GM12878 (cell line): ENCODE measurements around the gene GALNS. TPM values are rescaled to one million over a fixed set of nuclear protein-coding genes. Genes with fewer than 3 reads are reported as not detected.

Experiments
- ATAC-seq: fragments of 200-7000 bp; cut with Tn5 transposase; 3 replicates; pipeline ENCODE4 v1.9.1; 2020; ENCODE audit warnings: mild to moderate bottlenecking, moderate library complexity
- BruUV-seq: library from RNA; stranded (reverse); fragments of 400-500 nt; replicated peaks from 2 replicates; lab custom pipeline; 2021; lab: Mats Ljungman, UMichigan
- CTCF ChIA-PET: fragments of 300-600 bp; sonication (Branson Sonifier 250); formaldehyde crosslinking; extraction: SDS; loops from one replicate; lab custom pipeline; 2021; ENCODE audit warnings: inconsistent platforms; lab: Yijun Ruan, JAX
- POLR2A ChIA-PET: fragments of 350-600 bp; formaldehyde crosslinking; extraction: SDS; loops from one replicate; lab custom pipeline; 2021; ENCODE audit warnings: inconsistent platforms; lab: Charles Lee
- RAD21 ChIA-PET: fragments of 300-600 bp; sonication (Branson Sonifier 250); formaldehyde crosslinking; loops from one replicate; lab custom pipeline; 2023; ENCODE audit warnings: antibody characterized with exemption; ENCODE audit not compliant: unreplicated experiment; lab: Charles Lee
- SMC1A ChIA-PET: fragments of 300-600 bp; sonication (Branson Sonifier 250); formaldehyde crosslinking; loops from one replicate; lab custom pipeline; 2023; ENCODE audit not compliant: unreplicated experiment, uncharacterized antibody; lab: Charles Lee
- DNase-seq: peaks from one replicate; pipeline ENCODE4 v3.0.0-alpha.2; 2011; ENCODE audit warnings: low read depth, low spot score
- FAIRE-seq: peaks from 3 replicates; lab custom pipeline; 2011; peaks lifted over from hg19 to GRCh38; lab: Jason Lieb, UNC
- H2AFZ ChIP-seq: 2 replicates; pipeline ENCODE4 v1.6.0; 2011; ENCODE audit warnings: low read depth, low read length, control low read depth; ENCODE audit not compliant: control insufficient read depth
- H3K27ac ChIP-seq: 2 replicates; pipeline ENCODE4 v1.5.1; 2011; ENCODE audit warnings: control low read depth; ENCODE audit not compliant: control insufficient read depth, insufficient read depth
- H3K27me3 ChIP-seq, 2 experiments: replicated peaks in 1 of 2; 2 replicates each; pipeline versions ENCODE4 v1.6.0 to v1.6.1; 2011; ENCODE audit warnings: low read length in 1 of 2; ENCODE audit not compliant: control insufficient read depth in 2 of 2, insufficient read depth in 2 of 2
- H3K36me3 ChIP-seq, 2 experiments: 2 replicates each; pipeline ENCODE4 v1.5.1; 2011; ENCODE audit warnings: low read length in 1 of 2; ENCODE audit not compliant: control insufficient read depth in 2 of 2, insufficient read depth in 2 of 2
- H3K4me1 ChIP-seq: 2 replicates; pipeline ENCODE4 v1.6.1; 2011; ENCODE audit warnings: mild to moderate bottlenecking, low read length, moderate library complexity, mixed read lengths; ENCODE audit not compliant: control insufficient read depth, insufficient read depth
- H3K4me2 ChIP-seq: 2 replicates; pipeline ENCODE4 v1.6.0; 2011; ENCODE audit warnings: control low read depth; ENCODE audit not compliant: control insufficient read depth, insufficient read depth
- H3K4me3 ChIP-seq: fragments of 200-600 bp; sonication (generic); 2 replicates; pipeline ENCODE4 v1.5.1; 2016
- H3K79me2 ChIP-seq: 2 replicates; pipeline ENCODE4 v1.6.0; 2011; ENCODE audit warnings: low read length; ENCODE audit not compliant: control insufficient read depth, insufficient read depth
- H3K9ac ChIP-seq: 2 replicates; pipeline ENCODE4 v1.8.0; 2011; ENCODE audit warnings: low read length, control low read depth, mixed read lengths; ENCODE audit not compliant: control insufficient read depth, insufficient read depth
- H3K9me3 ChIP-seq: replicated peaks from 3 replicates; pipeline ENCODE4 v1.5.1; 2011; ENCODE audit warnings: mild to moderate bottlenecking, low read length; ENCODE audit not compliant: control insufficient read depth, insufficient read depth
- H4K20me1 ChIP-seq: 2 replicates; pipeline ENCODE4 v1.6.0; 2011; ENCODE audit not compliant: control insufficient read depth, insufficient read depth
- CEBPB ChIP-seq, 2 experiments: fragments of 150-350 bp in 1 of 2; IDR thresholded peaks; 2 replicates each; pipeline ENCODE4 v1.6.1; 2012 to 2014; ENCODE audit warnings: low read depth in 2 of 2, low read length in 2 of 2, borderline replicate concordance in 1 of 2, inconsistent platforms in 1 of 2
- EED ChIP-seq: sonication (generic); IDR thresholded peaks from 2 replicates; pipeline ENCODE4 v1.6.1; 2016; ENCODE audit warnings: antibody characterized with exemption, low read depth
- ESRRA ChIP-seq: IDR thresholded peaks from 2 replicates; pipeline ENCODE4 v1.6.1; 2012; ENCODE audit warnings: mild to moderate bottlenecking, low read length, improper control_type of control experiment
- HDAC6 ChIP-seq: fragments of 200-600 bp; sonication (generic); IDR thresholded peaks from one replicate; pipeline ENCODE4 v1.8.0; 2017; ENCODE audit warnings: antibody characterized with exemption; ENCODE audit not compliant: unreplicated experiment
- MEF2A ChIP-seq: IDR thresholded peaks from 2 replicates; pipeline ENCODE4 v1.6.1; 2011; ENCODE audit warnings: low read depth, mild to moderate bottlenecking, low read length, moderate library complexity; ENCODE audit not compliant: insufficient read depth
- MYB ChIP-seq: fragments of 150-350 bp; IDR thresholded peaks from 2 replicates; pipeline ENCODE4 v1.6.1; 2014; ENCODE audit warnings: mild to moderate bottlenecking, low read depth, low read length, borderline replicate concordance
- NBN ChIP-seq: fragments of 450-650 bp; IDR thresholded peaks from 2 replicates; pipeline ENCODE4 v1.6.1; 2016
- RUNX3 ChIP-seq: IDR thresholded peaks from 2 replicates; pipeline ENCODE4 v1.6.1; 2012; ENCODE audit warnings: low read length, inconsistent platforms
- SIX5 ChIP-seq: IDR thresholded peaks from 2 replicates; pipeline ENCODE4 v1.6.1; 2011; ENCODE audit warnings: mild to moderate bottlenecking, low read depth, low read length, moderate library complexity; ENCODE audit not compliant: severe bottlenecking
- SREBF1 ChIP-seq: IDR thresholded peaks from 2 replicates; pipeline ENCODE4 v1.6.1; 2012; ENCODE audit warnings: mild to moderate bottlenecking, low read length
- TBL1XR1 ChIP-seq: IDR thresholded peaks from 2 replicates; pipeline ENCODE4 v1.6.1; 2012; ENCODE audit warnings: low read depth, low read length, improper control_type of control experiment
- ZNF24 ChIP-seq: fragments of 450-650 bp; IDR thresholded peaks from 2 replicates; pipeline ENCODE4 v1.6.1; 2017; ENCODE audit warnings: antibody characterized with exemption, mild to moderate bottlenecking
- WGBS: methylation state at CpG from one replicate; pipeline ENCODE4 v1.1.6; 2016; ENCODE audit warnings: low lambda C conversion rate; ENCODE audit not compliant: insufficient replicate concordance, insufficient coverage; ENCODE audit errors: missing lambda C conversion rate; 5-methylcytosine and 5-hydroxymethylcytosine counted together
- in situ Hi-C: fragments of 300-500 bp; cut with MboI; formaldehyde crosslinking; loops from 9 replicates; pipeline ENCODE4 v1.14.3; 2018; ENCODE audit warnings: mixed read lengths
- intact Hi-C: fragments of 100-400 bp; cut with micrococcal nuclease; formaldehyde crosslinking; loops from one replicate; pipeline ENCODE4 v1.14.2; 2022; ENCODE audit not compliant: unreplicated experiment
- polyA plus RNA-seq, 11 experiments: library from polyadenylated mRNA; depleted of rRNA in 4 of 11; unstranded in 6 of 11; stranded (reverse) in 5 of 11; fragments of >200 nt; fragmentation: Nextera tagmentation in 4 of 11; fragmentation: Illumina TruSeq in 1 of 11; extraction: Ambion mirVana in 4 of 11; extraction: Trizol in 1 of 11; gene quantifications; 1 replicate in 1 of 11; 2 replicates in 10 of 11; pipeline versions ENCODE4 v1.2.1 to v1.2.3, GENCODE V29; 2011 to 2016; ENCODE audit warnings: inconsistent platforms in 2 of 11, missing spikeins in 2 of 11, low read depth in 1 of 11
- total RNA-seq, 4 experiments: library from RNA; depleted of rRNA in 3 of 4; stranded (reverse); fragments of >200 nt in 3 of 4; fragmentation: Illumina TruSeq in 1 of 4; extraction: Trizol in 1 of 4; gene quantifications; 2 replicates each; pipeline versions ENCODE4 v1.2.1 to v1.2.3, GENCODE V29; 2013 to 2021
- TF ChIP-seq, protein P1 (sequence below): IDR thresholded peaks from 2 replicates; pipeline ENCODE4 v1.6.1; 2011; ENCODE audit warnings: mild to moderate bottlenecking, low read depth, low read length, moderate library complexity; ENCODE audit not compliant: insufficient replicate concordance
- TF ChIP-seq, protein P2 (sequence below): fragments of 450-650 bp; IDR thresholded peaks from 2 replicates; pipeline ENCODE4 v1.6.1; 2017; ENCODE audit warnings: borderline replicate concordance
- TF ChIP-seq, protein P3 (sequence below), 3 experiments: IDR thresholded peaks in 2 of 3; conservative IDR thresholded peaks in 1 of 3; 2 replicates each; pipeline ENCODE4 v1.5.1; 2011; ENCODE audit warnings: low read depth in 3 of 3, low read length in 3 of 3, mild to moderate bottlenecking in 3 of 3, control low read depth in 2 of 3, moderate library complexity in 2 of 3, inconsistent platforms in 1 of 3, mixed read lengths in 1 of 3; ENCODE audit not compliant: control insufficient read depth in 2 of 3, insufficient read depth in 1 of 3; ENCODE audit errors: extremely low read depth in 1 of 3
- TF ChIP-seq, protein P4 (sequence below): IDR thresholded peaks from 2 replicates; pipeline ENCODE4 v1.6.1; 2012; ENCODE audit warnings: low read depth, low read length, improper control_type of control experiment

The GALNS gene
- total and polyA plus RNA-seq, 10 of the 15 experiments (the other 5 are each of a cell fraction or from before 2014, with no cell fraction given): 0.37 to 12.4 (median 5.3) TPM

DNA sequence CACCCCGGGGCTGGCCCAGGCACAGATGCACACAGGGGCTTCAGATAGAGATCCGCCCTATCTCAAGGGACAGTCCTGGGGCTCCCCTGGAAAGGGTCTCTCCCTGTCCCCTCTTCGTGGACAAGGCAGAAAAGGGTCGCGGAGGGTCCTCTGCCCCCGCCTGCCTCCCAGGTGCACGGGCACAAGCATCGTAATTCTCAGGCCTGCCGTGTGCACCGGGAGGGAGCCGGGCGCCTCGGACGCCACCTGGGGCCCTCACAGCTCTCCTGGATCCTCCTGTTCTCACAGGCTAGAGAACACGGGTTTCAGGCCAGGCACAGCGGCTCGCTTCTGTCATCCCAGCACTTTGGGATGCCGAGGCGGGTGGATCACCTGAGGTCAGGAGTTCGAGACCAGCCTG, 21.6 kb upstream of the GALNS start:
- no peaks in the 10 kb centered on the region for H3K27me3 ChIP-seq
- FAIRE-seq: no peak
- no peak for ATAC-seq
- ChIA-PET RAD21 (no interaction called here), SMC1A (interaction anchor here (1.3 kb wide), 1 partner anchor 225 kb away, joined by 3 read pairs; no protein-coding TSS in a partner anchor), CTCF (no interaction called here), POLR2A (no interaction called here)
- H3K9me3 ChIP-seq: no peaks in the 10 kb centered on the region
- H4K20me1 ChIP-seq: no peaks in the 10 kb centered on the region
- no peak overlapping the region for H2AFZ ChIP-seq
- WGBS: 94% methylated on average over 20 of the region's 20 CpGs
- no peak overlapping the region for H3K27ac ChIP-seq
- no peak for DNase-seq
- H3K9ac ChIP-seq: no peak overlapping the region
- H3K79me2 ChIP-seq: no peaks in the 10 kb centered on the region
- no TSS peak for BruUV-seq
- H3K4me2 ChIP-seq: no peak overlapping the region
- H3K4me1 ChIP-seq: no peaks in the 10 kb centered on the region
- H3K4me3 ChIP-seq: no peak overlapping the region
- intact Hi-C loops: no loop called here
- no peak for TF ChIP-seq ZNF24
- no peak for TF ChIP-seq TBL1XR1
- TF ChIP-seq CEBPB (IDR thresholded peaks at IDR 0.05; ENCODE audit: borderline replicate concordance in 1 of 2, low read depth in 2 of 2, low read length in 2 of 2): no peak
- TF ChIP-seq MEF2A: no peak
- TF ChIP-seq NBN: no peak
- TF ChIP-seq, protein P1, sequence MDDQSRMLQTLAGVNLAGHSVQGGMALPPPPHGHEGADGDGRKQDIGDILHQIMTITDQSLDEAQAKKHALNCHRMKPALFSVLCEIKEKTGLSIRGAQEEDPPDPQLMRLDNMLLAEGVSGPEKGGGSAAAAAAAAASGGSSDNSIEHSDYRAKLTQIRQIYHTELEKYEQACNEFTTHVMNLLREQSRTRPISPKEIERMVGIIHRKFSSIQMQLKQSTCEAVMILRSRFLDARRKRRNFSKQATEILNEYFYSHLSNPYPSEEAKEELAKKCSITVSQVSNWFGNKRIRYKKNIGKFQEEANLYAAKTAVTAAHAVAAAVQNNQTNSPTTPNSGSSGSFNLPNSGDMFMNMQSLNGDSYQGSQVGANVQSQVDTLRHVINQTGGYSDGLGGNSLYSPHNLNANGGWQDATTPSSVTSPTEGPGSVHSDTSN: no peak
- TF ChIP-seq SIX5: no peak
- no peak for TF ChIP-seq EED
- TF ChIP-seq, protein P2, sequence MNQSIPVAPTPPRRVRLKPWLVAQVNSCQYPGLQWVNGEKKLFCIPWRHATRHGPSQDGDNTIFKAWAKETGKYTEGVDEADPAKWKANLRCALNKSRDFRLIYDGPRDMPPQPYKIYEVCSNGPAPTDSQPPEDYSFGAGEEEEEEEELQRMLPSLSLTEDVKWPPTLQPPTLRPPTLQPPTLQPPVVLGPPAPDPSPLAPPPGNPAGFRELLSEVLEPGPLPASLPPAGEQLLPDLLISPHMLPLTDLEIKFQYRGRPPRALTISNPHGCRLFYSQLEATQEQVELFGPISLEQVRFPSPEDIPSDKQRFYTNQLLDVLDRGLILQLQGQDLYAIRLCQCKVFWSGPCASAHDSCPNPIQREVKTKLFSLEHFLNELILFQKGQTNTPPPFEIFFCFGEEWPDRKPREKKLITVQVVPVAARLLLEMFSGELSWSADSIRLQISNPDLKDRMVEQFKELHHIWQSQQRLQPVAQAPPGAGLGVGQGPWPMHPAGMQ: no peak
- TF ChIP-seq, protein P3, sequence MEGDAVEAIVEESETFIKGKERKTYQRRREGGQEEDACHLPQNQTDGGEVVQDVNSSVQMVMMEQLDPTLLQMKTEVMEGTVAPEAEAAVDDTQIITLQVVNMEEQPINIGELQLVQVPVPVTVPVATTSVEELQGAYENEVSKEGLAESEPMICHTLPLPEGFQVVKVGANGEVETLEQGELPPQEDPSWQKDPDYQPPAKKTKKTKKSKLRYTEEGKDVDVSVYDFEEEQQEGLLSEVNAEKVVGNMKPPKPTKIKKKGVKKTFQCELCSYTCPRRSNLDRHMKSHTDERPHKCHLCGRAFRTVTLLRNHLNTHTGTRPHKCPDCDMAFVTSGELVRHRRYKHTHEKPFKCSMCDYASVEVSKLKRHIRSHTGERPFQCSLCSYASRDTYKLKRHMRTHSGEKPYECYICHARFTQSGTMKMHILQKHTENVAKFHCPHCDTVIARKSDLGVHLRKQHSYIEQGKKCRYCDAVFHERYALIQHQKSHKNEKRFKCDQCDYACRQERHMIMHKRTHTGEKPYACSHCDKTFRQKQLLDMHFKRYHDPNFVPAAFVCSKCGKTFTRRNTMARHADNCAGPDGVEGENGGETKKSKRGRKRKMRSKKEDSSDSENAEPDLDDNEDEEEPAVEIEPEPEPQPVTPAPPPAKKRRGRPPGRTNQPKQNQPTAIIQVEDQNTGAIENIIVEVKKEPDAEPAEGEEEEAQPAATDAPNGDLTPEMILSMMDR (IDR thresholded peaks at IDR 0.05 in 2 of 3, conservative IDR thresholded peaks at IDR 0.05 in 1 of 3; ENCODE audit: control insufficient read depth in 2 of 3, extremely low read depth in 1 of 3, insufficient read depth in 1 of 3, low read depth in 3 of 3, low read length in 3 of 3): no peak
- no peak for TF ChIP-seq ESRRA
- TF ChIP-seq, protein P4, sequence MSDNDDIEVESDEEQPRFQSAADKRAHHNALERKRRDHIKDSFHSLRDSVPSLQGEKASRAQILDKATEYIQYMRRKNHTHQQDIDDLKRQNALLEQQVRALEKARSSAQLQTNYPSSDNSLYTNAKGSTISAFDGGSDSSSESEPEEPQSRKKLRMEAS: no peak
- no peak for TF ChIP-seq HDAC6
- no peak for TF ChIP-seq MYB
- TF ChIP-seq RUNX3: no peak
- TF ChIP-seq SREBF1: no peak
- TF ChIP-seq, all 136 proteins: peak for 0
- H3K36me3 ChIP-seq: peaks cover 2 to 4% of the 10 kb centered on the region in 2 experiments; a peak in 3 of 4 replicates
- in situ Hi-C loops: no loop called here
